CD4-positive, alpha-beta T cell treated with Interleukin-15 for 1 hour (primary cell): ENCODE data around the gene JADE2.

Experiments
- DNase-seq: peaks from one replicate; pipeline ENCODE4 v3.0.0-alpha.2; 2020

The JADE2 gene

GRCh38 chr5:134530301-134531077 is 5.0 kb downstream of the JADE2 start:
- DNase-seq: no peak

GRCh38 chr5:134533115-134533815 is 7.8 kb downstream of the JADE2 start:
- DNase-seq: no peak

GRCh38 chr5:134534058-134534725 is 8.7 kb downstream of the JADE2 start:
- no peak for DNase-seq

GRCh38 chr5:134534726-134535110 is 9.2 kb downstream of the JADE2 start:
- DNase-seq: no peak

GRCh38 chr5:134536876-134537275 is 11.4 kb downstream of the JADE2 start:
- no peak for DNase-seq

GRCh38 chr5:134537297-134537696 is 11.8 kb downstream of the JADE2 start:
- no peak for DNase-seq

- no peak for DNase-seq
Observed at GRCh38 chr5:134538296-134538695, 12.8 kb downstream of the JADE2 start.

GRCh38 chr5:134539732-134540131 is 14.3 kb downstream of the JADE2 start:
- DNase-seq: no peak

GRCh38 chr5:134540747-134541733 is 15.6 kb downstream of the JADE2 start:
- peak; percentile 50 for DNase-seq

- no peak for DNase-seq
Observed at GRCh38 chr5:134541736-134542376, 16.4 kb downstream of the JADE2 start.

GRCh38 chr5:134543820-134544614 is 18.5 kb downstream of the JADE2 start:
- peak; percentile 74 for DNase-seq

GRCh38 chr5:134545070-134545868 is 19.8 kb downstream of the JADE2 start:
- DNase-seq: peak; percentile 39

GRCh38 chr5:134547066-134547465 is 21.6 kb downstream of the JADE2 start:
- DNase-seq: no peak

GRCh38 chr5:134547579-134547978 is 22.1 kb downstream of the JADE2 start:
- DNase-seq: no peak

- no peak for DNase-seq
Observed at GRCh38 chr5:134547999-134548658, 22.7 kb downstream of the JADE2 start.

GRCh38 chr5:134549714-134550113 is 24.2 kb downstream of the JADE2 start:
- DNase-seq: no peak

GRCh38 chr5:134550271-134551214 is 25.1 kb downstream of the JADE2 start:
- DNase-seq: no peak

GRCh38 chr5:134551901-134552300 is 26.4 kb downstream of the JADE2 start:
- no peak for DNase-seq

- no peak for DNase-seq
Observed at GRCh38 chr5:134552301-134552700, 26.8 kb downstream of the JADE2 start.
